Measurements from ENCODE around the gene WDR45B. TPM values are rescaled to one million over a fixed set of nuclear protein-coding genes. Genes with fewer than 3 reads are reported as not detected.

The WDR45B gene
- total and polyA plus RNA-seq, 9 donors: 51.9 to 71.6 (median 62.2) TPM

- peaks cover 20% of the 10 kb centered on the region for H3K4me1 ChIP-seq (ENCODE audit: control insufficient read depth, insufficient read depth, low read length)
These were observed 51.9 kb downstream of the WDR45B start for GRCh38 chr17:82596296-82596695.

GRCh38 chr17:82595893-82596292 lies 52.4 kb downstream of the WDR45B start:
- 92% methylated on average over 18 of the region's 21 CpGs for whole genome bisulfite sequencing (ENCODE audit: insufficient coverage)
- H3K4me3 ChIP-seq (ENCODE audit: low read length): no peak overlapping the region
- H3K27me3 ChIP-seq (ENCODE audit: control insufficient read depth, insufficient read depth, low read length): no peaks in the 10 kb centered on the region
- peaks cover 23% of the 10 kb centered on the region for H3K4me1 ChIP-seq (ENCODE audit: control insufficient read depth, insufficient read depth, low read length)
- H3K9me3 ChIP-seq (replicated peaks; ENCODE audit: control insufficient read depth, low read depth, low read length): no peaks in the 10 kb centered on the region
- H3K27ac ChIP-seq (ENCODE audit: low read length): no peak overlapping the region
- H3K36me3 ChIP-seq (ENCODE audit: control insufficient read depth, insufficient read depth, low read length): peaks cover 55% of the 10 kb centered on the region
- no peak for DNase-seq

More at GRCh38 chr17:82596296-82596695, 51.9 kb downstream of the WDR45B start:
- Histone ChIP-seq H3K36me3 (ENCODE audit: control insufficient read depth, insufficient read depth, low read length) (peaks cover 57% of the 10 kb centered on the region), H3K9me3 (replicated peaks; ENCODE audit: control insufficient read depth, low read depth, low read length) (no peaks in the 10 kb centered on the region), H3K27ac (ENCODE audit: low read length) (no peak overlapping the region), H3K4me3 (ENCODE audit: low read length) (no peak overlapping the region), H3K27me3 (ENCODE audit: control insufficient read depth, insufficient read depth, low read length) (no peaks in the 10 kb centered on the region)
- 80% methylated on average over 14 of the region's 16 CpGs for WGBS (ENCODE audit: insufficient coverage)
- no peak for DNase-seq

- no peak for DNase-seq
- Histone ChIP-seq H3K36me3 (ENCODE audit: control insufficient read depth, insufficient read depth, low read length) (peaks cover 47% of the 10 kb centered on the region), H3K9me3 (replicated peaks; ENCODE audit: control insufficient read depth, low read depth, low read length) (no peaks in the 10 kb centered on the region), H3K27me3 (ENCODE audit: control insufficient read depth, insufficient read depth, low read length) (no peaks in the 10 kb centered on the region), H3K27ac (ENCODE audit: low read length) (no peak overlapping the region), H3K4me1 (ENCODE audit: control insufficient read depth, insufficient read depth, low read length) (peaks cover 23% of the 10 kb centered on the region), H3K4me3 (ENCODE audit: low read length) (no peak overlapping the region)
- WGBS (ENCODE audit: insufficient coverage): 92% methylated on average over 10 of the region's 11 CpGs
These were observed 53.7 kb downstream of the WDR45B start for GRCh38 chr17:82594571-82594970.

GRCh38 chr17:82593590-82594087 lies 54.6 kb downstream of the WDR45B start:
- H3K36me3 ChIP-seq (ENCODE audit: control insufficient read depth, insufficient read depth, low read length): peaks cover 39% of the 10 kb centered on the region
- peak overlapping the region; percentile 57 for H3K4me3 ChIP-seq (ENCODE audit: low read length)
- H3K27me3 ChIP-seq (ENCODE audit: control insufficient read depth, insufficient read depth, low read length): no peaks in the 10 kb centered on the region
- H3K9me3 ChIP-seq (replicated peaks; ENCODE audit: control insufficient read depth, low read depth, low read length): no peaks in the 10 kb centered on the region
- H3K4me1 ChIP-seq (ENCODE audit: control insufficient read depth, insufficient read depth, low read length): peaks cover 23% of the 10 kb centered on the region
- peak; percentile 43 for DNase-seq
- WGBS (ENCODE audit: insufficient coverage): 33% methylated on average over 27 of the region's 29 CpGs
- peak overlapping the region; percentile 93 for H3K27ac ChIP-seq (ENCODE audit: low read length)

GRCh38 chr17:82592767-82593589 lies 55.3 kb downstream of the WDR45B start:
- H3K27me3 ChIP-seq (ENCODE audit: control insufficient read depth, insufficient read depth, low read length): no peaks in the 10 kb centered on the region
- no peaks in the 10 kb centered on the region for H3K9me3 ChIP-seq (replicated peaks; ENCODE audit: control insufficient read depth, low read depth, low read length)
- 8% methylated on average over 29 of the region's 29 CpGs for WGBS (ENCODE audit: insufficient coverage)
- peaks cover 40% of the 10 kb centered on the region for H3K36me3 ChIP-seq (ENCODE audit: control insufficient read depth, insufficient read depth, low read length)
- peak overlapping the region; percentile 93 for H3K27ac ChIP-seq (ENCODE audit: low read length)
- H3K4me1 ChIP-seq (ENCODE audit: control insufficient read depth, insufficient read depth, low read length): peaks cover 23% of the 10 kb centered on the region
- DNase-seq: peak; percentile 94
- peak overlapping the region; percentile 57 for H3K4me3 ChIP-seq (ENCODE audit: low read length)

- 26% methylated on average over 9 of the region's 9 CpGs for WGBS (ENCODE audit: insufficient coverage)
These were observed 55.9 kb downstream of the WDR45B start for GRCh38 chr17:82592289-82592766.

GRCh38 chr17:82590881-82591539 lies 57.2 kb downstream of the WDR45B start:
- H3K27me3 ChIP-seq (ENCODE audit: control insufficient read depth, insufficient read depth, low read length): no peaks in the 10 kb centered on the region
- H3K36me3 ChIP-seq (ENCODE audit: control insufficient read depth, insufficient read depth, low read length): peaks cover 38% of the 10 kb centered on the region
- 68% methylated on average over 16 of the region's 17 CpGs for WGBS (ENCODE audit: insufficient coverage)
- H3K4me3 ChIP-seq (ENCODE audit: low read length): no peak overlapping the region
- no peaks in the 10 kb centered on the region for H3K9me3 ChIP-seq (replicated peaks; ENCODE audit: control insufficient read depth, low read depth, low read length)
- DNase-seq: no peak
- H3K4me1 ChIP-seq (ENCODE audit: control insufficient read depth, insufficient read depth, low read length): peaks cover 23% of the 10 kb centered on the region
- H3K27ac ChIP-seq (ENCODE audit: low read length): no peak overlapping the region

More at GRCh38 chr17:82592289-82592766, 55.9 kb downstream of the WDR45B start:
- Histone ChIP-seq H3K9me3 (replicated peaks; ENCODE audit: control insufficient read depth, low read depth, low read length) (no peaks in the 10 kb centered on the region), H3K27ac (ENCODE audit: low read length) (peak overlapping the region; percentile 93), H3K36me3 (ENCODE audit: control insufficient read depth, insufficient read depth, low read length) (peaks cover 45% of the 10 kb centered on the region), H3K27me3 (ENCODE audit: control insufficient read depth, insufficient read depth, low read length) (no peaks in the 10 kb centered on the region), H3K4me3 (ENCODE audit: low read length) (no peak overlapping the region), H3K4me1 (ENCODE audit: control insufficient read depth, insufficient read depth, low read length) (peaks cover 23% of the 10 kb centered on the region)
- DNase-seq: no peak

GRCh38 chr17:82590216-82590615 lies 58.0 kb downstream of the WDR45B start:
- Histone ChIP-seq H3K27ac (ENCODE audit: low read length) (no peak overlapping the region), H3K36me3 (ENCODE audit: control insufficient read depth, insufficient read depth, low read length) (peaks cover 38% of the 10 kb centered on the region), H3K27me3 (ENCODE audit: control insufficient read depth, insufficient read depth, low read length) (no peaks in the 10 kb centered on the region), H3K4me3 (ENCODE audit: low read length) (no peak overlapping the region), H3K9me3 (replicated peaks; ENCODE audit: control insufficient read depth, low read depth, low read length) (no peaks in the 10 kb centered on the region), H3K4me1 (ENCODE audit: control insufficient read depth, insufficient read depth, low read length) (peaks cover 23% of the 10 kb centered on the region)
- no peak for DNase-seq
- WGBS (ENCODE audit: insufficient coverage): 83% methylated on average over 1 of the region's 6 CpGs

- H3K27me3 ChIP-seq (ENCODE audit: control insufficient read depth, insufficient read depth, low read length): no peaks in the 10 kb centered on the region
- no peaks in the 10 kb centered on the region for H3K9me3 ChIP-seq (replicated peaks; ENCODE audit: control insufficient read depth, low read depth, low read length)
- no peak for DNase-seq
- peaks cover 38% of the 10 kb centered on the region for H3K36me3 ChIP-seq (ENCODE audit: control insufficient read depth, insufficient read depth, low read length)
- H3K4me1 ChIP-seq (ENCODE audit: control insufficient read depth, insufficient read depth, low read length): peaks cover 23% of the 10 kb centered on the region
- H3K4me3 ChIP-seq (ENCODE audit: low read length): no peak overlapping the region
- no peak overlapping the region for H3K27ac ChIP-seq (ENCODE audit: low read length)
- WGBS (ENCODE audit: insufficient coverage): 71% methylated on average over 3 of the region's 6 CpGs
These were observed 58.4 kb downstream of the WDR45B start for GRCh38 chr17:82589851-82590180.
